HG02981 (cell line): ENCODE data around the gene ITGA1.

Experiments used
- ATAC-seq: cut with Tn5 transposase; IDR thresholded peaks from one replicate; pipeline ENCODE4 v1.9.1; 2021; ENCODE audit warnings: mild to moderate bottlenecking, moderate library complexity; ENCODE audit not compliant: unreplicated experiment

ITGA1 gene

DNA sequence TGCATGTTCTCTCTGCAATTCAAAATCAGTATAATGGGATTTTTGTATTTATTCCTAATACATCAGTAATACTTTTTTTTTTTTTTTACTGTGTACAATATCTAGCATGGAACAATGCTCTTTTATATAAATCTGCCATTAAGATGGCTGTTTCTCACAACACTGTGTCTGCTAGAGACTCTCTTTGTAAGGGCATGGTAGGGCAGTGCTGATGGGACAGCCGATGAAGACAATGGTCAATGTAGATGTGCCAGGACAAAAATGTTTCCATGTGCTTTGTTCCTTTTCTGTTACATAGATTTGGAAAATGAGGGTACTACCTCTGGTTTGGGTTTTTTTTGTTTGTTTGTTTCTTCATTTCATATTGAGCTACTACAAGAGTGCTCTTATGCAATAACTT, 106.1 kb downstream of the ITGA1 start:
- ATAC-seq = no peak

DNA sequence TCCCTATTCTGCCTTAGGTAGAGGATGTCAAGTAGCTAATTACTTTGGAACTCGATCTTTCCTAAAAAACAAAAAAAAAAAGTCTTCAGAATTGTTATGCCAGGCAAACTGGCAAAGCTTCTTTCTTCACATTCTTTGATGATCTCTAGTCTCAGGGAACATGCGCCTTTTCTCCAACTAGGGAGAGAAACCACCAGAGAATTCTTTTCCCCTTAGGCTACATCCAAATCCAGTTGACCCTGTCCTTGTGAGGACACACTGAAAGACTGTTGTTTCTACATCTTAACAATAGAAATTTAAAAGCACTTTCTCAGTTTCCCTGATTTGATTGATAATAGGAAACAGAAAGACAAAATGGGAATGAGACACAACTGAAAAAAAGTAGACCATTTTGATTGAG, 106.7 kb downstream of the ITGA1 start:
- no peak for ATAC-seq

DNA sequence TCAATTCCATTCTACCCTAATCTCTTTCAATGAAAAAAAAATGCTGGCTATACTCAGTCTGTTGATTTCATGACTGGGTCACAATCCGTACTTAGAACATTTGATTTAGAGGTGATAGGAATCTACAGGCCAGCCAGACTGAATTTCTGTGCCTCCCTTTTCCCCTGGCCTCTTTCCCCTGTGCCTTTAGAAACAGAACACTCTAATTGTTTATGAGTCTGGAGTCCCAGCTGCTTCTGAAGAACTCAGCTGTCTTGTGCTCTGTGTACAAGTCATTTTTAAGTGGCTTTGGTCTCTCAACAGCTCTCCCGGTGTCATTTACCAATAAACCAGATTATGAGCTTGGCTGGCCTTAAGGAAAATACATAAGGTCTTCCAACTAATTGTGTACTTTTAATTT, 107.4 kb downstream of the ITGA1 start:
- no peak for ATAC-seq

DNA sequence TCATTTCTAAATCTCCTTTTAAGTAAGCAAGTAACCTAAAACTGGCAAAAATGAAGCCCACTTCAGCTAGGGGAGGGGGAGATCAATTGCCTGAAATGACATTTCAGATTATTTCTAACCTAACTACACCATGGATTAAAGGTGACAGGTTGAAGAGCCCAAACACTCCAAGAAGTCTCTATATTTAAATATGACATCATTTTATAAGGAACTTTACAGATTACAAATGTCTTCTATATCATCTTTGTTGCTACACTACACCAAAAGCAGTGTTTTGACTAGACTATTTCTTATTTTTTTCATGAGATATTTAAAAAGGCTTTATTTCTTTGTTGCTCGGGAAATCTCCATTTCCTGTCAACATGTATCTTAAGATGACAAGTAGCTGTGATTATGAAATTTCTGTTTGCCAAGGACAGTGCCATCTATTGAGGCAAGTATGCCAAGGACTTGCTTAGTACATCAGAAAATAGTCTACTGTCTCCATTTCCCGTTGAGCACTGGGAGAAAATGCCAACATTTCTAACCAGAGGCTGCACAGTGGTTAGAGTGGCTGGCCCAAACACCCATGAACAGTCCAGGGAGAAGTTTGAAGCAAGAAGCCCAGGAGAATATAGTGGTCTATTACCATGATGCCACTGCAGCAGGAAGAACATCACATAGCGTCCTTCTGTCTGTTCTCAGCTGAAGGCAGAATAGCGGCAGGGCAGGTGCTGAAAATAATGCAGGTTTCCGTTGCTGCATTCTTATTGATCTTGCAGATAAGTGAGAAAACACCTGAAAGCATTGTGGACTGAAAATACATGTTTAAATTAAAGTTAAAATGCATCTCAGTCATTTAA, 108.1 kb downstream of the ITGA1 start:
- no peak for ATAC-seq

DNA sequence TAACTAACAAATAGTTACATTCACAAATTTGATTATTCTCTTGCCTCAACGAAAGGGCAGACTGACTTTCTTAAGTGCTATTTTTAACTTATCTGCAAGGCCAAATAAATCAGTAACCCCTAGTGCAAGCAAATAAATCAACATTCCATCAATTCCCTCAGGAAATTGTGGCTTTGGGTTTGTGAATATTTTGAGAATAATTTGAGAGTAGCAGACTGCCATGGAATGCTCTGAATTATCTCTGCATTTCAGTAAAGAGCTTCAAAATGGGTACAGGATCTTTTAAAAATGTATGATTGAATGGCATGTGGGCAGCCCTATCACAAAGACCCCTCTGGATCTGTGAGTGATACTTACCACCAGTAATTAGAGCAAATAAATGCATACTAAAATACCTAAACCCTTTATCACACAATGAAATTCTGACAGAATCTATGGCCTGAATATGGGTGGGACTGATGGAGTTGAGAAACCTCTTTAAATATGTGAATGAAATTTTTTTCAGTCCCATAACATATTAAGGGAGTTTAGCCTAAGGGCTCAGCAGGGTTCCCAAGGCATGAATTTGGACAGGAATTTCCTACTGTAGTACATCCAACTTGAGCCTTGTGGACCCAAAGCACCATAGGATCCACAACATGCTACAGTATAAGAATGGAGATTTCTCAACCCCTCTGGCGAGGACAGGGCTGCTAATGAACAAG, 109.0 kb downstream of the ITGA1 start:
- no peak for ATAC-seq

DNA sequence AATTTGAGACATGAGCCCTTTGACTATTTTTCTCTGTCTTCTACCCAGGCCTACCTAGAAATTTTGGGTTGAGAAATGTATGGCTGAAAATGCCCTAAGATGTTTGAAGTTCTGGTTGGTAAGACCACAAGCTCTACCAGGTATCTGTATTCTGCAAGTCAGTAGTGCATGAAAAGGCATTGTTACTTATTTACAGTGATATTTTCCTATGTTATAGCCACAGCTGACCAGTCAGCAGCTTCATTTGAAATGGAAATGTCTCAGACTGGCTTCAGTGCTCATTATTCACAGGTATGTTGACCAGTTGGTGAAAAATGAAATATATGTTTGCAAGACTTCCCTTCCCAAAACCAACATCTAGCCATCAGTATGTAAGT, 109.5 kb downstream of the ITGA1 start:
- ATAC-seq = peak; percentile 67

DNA sequence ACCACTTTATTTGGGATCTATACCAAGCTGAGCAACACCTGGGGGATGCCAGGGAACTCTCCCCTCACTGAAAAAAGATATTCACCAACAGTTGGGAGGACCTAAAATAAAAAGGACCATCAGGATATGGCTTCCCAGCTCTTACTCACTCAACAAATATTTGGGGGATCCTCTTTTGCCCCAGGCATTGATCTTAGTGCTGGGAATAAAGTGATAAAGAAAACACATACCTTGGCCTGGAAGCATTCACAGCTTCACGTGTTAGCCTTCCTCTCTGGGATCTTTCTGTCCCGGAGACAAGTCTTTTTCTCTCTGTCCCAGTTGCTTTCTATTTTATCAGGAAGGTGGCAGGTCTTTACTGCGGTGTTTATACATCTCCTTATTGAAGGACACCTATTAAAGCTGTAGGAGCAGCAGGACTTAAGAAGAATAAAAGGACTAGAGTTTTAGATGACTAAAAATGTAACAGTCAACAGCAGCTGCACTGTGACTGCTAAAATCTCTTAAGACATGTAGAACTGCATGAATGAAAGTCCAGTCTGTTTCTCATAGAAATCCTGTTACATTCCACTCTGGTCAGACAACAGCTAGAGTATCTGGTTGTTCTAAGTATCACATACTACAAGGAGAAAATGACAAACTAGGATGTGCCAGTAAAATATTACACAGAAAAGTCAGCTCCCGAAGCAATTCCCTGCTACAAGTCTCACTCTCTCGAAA, 111.4 kb downstream of the ITGA1 start:
- no peak for ATAC-seq

DNA sequence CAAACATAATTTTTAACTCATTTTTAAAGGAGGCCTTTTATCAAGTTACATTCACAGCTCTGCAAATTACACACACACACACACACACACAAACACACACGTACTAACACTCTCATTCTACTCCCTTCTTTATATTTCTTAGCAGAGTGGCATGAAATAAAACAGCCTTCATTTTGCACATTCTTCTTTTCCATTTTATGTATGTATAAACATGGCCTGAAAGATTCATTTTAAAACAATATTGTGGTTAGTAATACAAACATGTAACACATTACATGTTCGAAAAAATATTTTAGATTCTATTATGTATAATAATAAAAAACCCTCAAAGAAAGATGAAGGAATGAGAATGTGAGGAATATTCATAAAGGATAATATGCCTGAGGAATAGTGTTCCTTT, 115.4 kb downstream of the ITGA1 start:
- no peak for ATAC-seq

DNA sequence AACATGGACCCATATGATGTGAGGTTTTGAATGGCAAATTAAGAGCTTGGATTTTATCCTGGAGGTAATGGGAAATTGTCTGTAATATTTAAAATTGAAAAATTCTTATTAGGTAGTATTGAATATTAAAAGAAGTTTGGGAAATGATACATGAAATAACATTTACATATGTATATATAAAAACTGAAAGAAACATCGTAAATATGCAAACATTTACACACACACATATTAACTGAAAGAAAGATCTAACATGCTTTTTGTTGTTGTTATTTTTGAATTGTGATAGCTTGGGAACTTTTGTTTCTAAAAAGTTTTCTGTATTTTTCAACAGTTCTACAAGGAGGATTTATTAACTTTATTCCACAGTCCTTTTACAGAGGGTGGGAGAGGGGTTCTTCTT, 118.6 kb downstream of the ITGA1 start:
- no peak for ATAC-seq

DNA sequence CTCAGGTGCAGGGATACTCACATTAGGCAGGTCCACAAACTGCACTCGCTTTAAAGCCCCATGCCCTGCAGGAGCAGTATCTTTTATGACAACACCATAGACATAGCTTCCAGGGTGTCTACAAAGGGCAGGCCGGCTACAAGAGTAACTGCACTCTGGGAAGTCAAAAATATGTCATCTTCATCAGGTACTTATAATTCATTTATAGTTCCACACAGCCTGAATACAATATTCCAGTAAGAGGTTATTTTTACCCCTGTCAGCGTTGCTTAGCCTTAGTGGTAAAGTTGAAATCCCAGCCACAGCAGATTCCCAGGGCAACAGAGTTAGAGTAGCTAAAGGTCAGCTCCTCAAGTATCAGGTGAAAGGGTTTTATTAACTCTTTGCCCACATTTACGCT, 119.1 kb downstream of the ITGA1 start:
- ATAC-seq = no peak

DNA sequence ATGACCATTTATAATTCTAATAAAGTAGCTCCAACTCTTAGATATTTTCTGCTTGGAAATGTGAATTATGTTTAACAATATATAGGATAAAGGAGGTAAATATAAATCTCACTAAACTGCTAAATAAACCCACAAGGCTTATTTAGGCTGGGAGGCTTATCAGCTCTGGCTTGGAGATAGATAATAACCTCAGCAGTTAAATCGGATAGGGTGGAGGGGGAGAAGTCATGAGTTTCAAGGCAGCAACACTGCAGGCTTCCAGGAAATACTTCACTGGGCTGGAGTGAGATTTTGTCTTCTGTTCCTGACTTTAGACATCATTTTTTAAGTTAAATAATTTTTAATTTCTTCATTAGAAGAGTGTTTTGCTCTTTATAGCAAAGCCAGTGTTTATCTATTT, 121.5 kb downstream of the ITGA1 start:
- ATAC-seq = no peak

DNA sequence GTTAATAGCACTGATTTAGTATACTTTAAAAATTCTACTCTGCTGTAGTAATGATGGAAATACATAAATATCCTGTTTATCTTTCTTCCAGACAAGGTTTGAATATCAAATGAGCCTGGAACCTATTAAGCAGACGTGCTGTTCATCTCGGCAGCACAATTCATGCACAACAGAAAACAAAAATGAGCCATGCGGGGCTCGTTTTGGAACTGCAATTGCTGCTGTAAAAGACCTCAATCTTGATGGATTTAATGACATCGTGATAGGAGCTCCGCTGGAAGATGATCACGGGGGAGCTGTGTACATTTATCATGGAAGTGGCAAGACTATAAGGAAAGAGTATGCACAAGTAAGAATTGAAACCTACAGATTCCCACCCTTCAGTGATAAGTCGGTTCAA, 122.4 kb downstream of the ITGA1 start:
- no peak for ATAC-seq

DNA sequence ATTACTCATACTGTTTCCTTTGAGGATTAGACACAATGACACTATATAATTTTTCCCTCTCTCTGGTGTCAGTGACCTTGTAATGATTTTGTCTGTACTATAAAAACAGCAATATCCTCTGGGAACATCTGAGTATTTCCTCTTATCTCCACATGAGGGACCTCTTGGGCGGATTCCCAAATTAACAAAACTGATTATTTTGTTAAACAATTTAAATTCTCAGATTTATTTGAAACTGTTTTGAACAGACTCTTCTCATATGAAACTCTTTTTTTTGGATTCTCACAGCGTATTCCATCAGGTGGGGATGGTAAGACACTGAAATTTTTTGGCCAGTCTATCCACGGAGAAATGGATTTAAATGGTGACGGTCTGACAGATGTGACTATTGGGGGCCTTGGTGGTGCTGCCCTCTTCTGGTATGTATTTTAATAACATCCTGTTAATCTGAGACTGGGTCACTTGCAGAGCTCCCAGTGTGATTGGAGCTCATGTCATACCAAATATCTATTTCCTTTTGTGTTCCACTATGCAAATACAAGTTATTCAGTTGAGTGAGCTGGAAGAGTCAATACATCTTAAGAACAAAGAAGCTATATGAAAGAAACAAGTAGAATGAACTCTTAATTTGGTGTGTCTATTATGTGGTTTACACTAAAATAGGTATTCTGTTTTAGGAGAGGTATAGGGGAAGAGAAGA, 127.6 kb downstream of the ITGA1 start:
- peak; percentile 98 for ATAC-seq

DNA sequence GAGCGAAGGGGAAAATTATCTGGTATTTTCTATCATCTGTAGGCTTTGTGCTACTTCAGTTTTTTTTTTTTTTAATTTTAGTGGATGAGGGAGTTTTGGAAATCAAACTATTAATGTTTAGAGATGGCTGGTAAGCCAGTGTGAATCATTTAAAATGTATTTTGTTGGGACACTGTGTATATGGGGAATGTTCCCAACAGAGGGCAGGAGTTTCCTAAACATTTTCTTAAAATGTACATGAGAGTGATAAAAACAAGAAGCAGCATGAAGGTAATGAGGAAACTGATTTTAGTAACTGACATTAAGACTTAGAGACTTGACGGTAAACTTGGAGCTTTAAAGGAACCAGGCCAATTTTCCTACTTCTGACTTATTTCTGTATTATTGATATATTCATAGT, 133.2 kb downstream of the ITGA1 start:
- no peak for ATAC-seq

DNA sequence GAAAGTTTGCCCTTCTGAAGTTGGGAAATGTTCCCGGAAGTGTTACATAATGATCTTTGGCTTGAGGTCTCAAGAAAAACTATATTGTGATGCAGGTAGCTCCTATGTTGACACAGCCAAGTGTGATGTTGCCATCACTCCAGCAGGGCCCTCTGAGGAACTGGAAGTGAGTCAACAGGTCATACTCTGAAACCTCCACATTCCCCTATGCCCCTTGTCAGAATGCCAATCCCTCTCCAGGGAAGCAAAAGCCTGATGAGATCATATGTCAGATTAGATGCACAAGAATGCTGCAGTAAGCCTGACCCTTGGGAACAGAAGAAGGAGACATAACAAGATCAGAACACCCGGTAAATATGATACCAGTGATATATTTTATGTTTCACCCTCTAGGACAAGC, 134.7 kb downstream of the ITGA1 start:
- no peak for ATAC-seq

DNA sequence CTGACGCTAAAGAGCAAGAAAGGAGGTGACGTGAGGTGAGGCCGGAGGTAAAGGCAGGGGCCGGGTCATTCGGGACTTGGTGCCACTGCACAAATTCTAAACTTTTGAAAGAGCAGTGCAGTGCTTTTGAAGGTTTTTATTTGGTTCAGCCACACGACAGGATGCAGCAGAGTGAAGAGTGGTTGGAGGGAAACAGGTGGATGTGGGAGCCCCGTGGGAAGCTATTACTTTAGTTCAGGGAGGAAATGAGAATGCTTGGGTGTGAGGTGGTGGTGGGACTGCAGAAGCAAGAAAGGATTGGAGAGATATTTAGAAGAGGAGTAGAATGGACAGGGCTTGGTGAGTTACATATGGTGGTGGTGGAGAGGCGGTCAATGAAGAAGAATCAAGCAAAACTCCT, 136.7 kb downstream of the ITGA1 start:
- no peak for ATAC-seq

DNA sequence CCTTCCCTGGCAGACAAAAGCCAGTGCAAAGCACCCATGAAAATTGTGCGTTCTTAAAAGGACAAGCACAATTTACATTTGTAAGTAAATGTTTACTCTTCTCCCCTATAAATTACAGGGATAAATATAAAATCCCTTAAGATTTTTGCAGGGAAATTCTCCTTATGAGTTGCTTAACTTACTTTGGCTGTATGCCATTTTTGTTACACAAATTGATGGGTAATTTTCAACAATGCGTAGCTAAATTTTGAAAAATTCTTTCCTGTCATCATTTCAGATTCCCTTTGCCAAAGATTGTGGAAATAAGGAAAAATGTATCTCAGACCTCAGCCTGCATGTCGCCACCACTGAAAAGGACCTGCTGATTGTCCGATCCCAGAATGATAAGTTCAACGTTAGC, 137.3 kb downstream of the ITGA1 start:
- no peak for ATAC-seq

DNA sequence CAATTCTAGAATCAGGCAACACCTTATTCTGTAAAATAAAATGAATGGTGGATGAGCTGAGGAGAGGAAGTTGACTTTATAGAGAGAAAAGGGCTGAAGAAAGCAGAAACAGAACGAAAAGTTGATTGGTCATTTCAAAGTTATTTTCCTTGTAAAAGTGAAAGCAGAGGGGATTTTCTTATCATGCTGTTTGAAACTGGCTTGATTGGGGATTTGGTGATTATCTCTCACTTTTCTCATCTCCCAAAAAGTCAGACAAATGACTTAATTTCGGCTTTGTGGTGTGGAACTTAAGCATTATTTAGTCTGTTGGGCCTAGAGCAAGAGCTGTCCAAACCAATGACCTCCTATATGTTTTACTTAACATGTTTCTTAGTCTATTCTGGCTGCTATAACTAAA, 141.0 kb downstream of the ITGA1 start:
- ATAC-seq = no peak

DNA sequence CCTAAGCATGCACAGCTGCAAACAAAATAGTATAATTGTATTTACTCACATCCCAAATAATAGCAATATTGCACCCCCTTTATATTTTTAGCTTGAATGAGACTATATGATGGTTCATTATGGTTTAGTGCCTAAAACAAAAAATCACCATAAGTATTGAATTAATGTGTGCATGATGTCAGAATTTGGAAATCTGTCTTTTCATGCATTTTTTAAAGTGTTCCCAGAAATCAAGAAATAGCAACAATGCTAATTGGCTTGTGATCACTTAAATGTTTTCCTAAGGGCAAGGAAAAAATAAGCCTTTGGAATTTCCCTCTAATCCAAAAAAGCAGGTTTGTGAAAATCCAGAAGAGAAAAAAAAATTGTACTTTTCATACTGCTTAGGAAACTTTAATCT, 150.5 kb downstream of the ITGA1 start:
- no peak for ATAC-seq

DNA sequence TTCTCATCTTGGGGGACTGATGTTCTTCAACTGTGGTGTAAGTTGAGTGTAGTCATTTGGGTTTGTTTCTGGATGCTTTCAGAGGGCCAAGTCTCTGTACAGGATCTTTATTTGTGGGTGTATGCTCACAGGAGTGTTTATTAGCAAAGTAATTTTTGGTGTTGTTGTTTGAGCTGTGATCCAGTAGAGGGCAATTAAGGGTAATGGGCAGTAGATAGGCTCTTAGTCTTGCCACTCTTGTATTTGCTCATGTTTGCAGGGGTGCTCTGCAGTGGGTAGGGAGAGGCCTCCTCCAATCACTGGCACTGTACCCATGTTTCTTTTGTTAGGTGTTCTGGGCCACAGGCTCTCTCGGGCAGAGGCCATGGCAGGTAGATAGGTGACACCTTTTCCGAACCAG, 155.6 kb downstream of the ITGA1 start:
- ATAC-seq = peak; percentile 54

DNA sequence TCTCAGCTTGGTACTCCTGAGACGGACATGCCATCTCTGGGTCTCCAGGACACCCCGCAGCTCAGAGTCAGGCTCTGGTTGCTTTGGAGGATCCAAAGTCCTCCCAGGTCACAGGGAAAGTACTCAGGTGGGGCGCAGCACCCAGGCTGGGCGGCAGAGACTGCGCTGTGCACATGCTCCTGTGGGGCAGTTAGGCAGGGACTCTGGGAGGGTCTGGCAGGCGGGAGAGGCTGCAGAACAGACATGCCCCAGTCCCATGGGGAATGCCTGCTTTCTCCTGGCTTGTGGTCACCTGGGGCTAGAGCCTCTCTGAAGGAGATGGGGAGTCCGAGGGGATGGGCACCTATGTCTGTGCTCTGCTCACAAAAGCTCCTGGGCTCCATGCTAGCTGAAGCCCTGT, 156.1 kb downstream of the ITGA1 start:
- ATAC-seq = no peak
